ENCODE results near the gene SPATA18. TPM values are rescaled to one million over a fixed set of nuclear protein-coding genes. Genes with fewer than 3 reads are reported as not detected.
"Not testable (repeated sequence)": the region's sequence is repeated elsewhere in the genome, so short reads cannot be mapped to it uniquely, and the experiment has no call there.

Gene SPATA18
- total and polyA plus RNA-seq, 12 donors: 0.16 to 2.0 (median 1.3) TPM

GRCh38 chr4:52076731-52077130 lies 25.6 kb downstream of the SPATA18 start:
- whole genome bisulfite sequencing, 2 donors: 7 to 13% methylated on average over 26 of the region's 26 CpGs
- Histone ChIP-seq H3K27ac (no peak overlapping the region), H3K27me3 (peaks cover 0 to 22% (median 5%) of the 10 kb centered on the region in 7 donors), H3K4me1 (peaks cover 0 to 6% (median 0%) of the 10 kb centered on the region in 9 donors), H3K9me3 (no peaks in the 10 kb centered on the region), H3K4me3 (peak overlapping the region in 6 of 10 donors; percentile 12 to 37 (median 29)), H3K36me3 (peaks cover 0 to 5% (median 0%) of the 10 kb centered on the region in 9 donors)
- DNase-seq: peak; percentile 4 to 18
- peak in 4 of 8 donors; percentile 20 to 76 (median 46) for ATAC-seq
- no peak for TF ChIP-seq CTCF (IDR thresholded peaks at IDR 0.05)
- intact Hi-C loops (cut with DNase I): no loop called here

GRCh38 chr4:52079659-52080058 lies 28.6 kb downstream of the SPATA18 start:
- Histone ChIP-seq H3K4me3 (no peak overlapping the region), H3K4me1 (peaks cover 0 to 6% (median 0%) of the 10 kb centered on the region in 9 donors), H3K36me3 (peaks cover 0 to 12% (median 0%) of the 10 kb centered on the region in 9 donors), H3K27me3 (peaks cover 0 to 21% (median 5%) of the 10 kb centered on the region in 7 donors), H3K27ac (no peak overlapping the region), H3K9me3 (no peaks in the 10 kb centered on the region)
- intact Hi-C loops (cut with DNase I): no loop called here
- ATAC-seq: no peak
- TF ChIP-seq CTCF (IDR thresholded peaks at IDR 0.05): no peak
- 52 to 59% methylated on average over 2 of the region's 2 CpGs for WGBS, 2 donors
- DNase-seq: no peak

GRCh38 chr4:52081216-52081615 lies 30.1 kb downstream of the SPATA18 start:
- Histone ChIP-seq H3K4me3 (no peak overlapping the region), H3K27me3 (peaks cover 0 to 9% (median 5%) of the 10 kb centered on the region in 7 donors), H3K4me1 (peaks cover 0 to 6% (median 0%) of the 10 kb centered on the region in 9 donors), H3K27ac (no peak overlapping the region), H3K9me3 (peaks cover 0 to under 1% (median 0%) of the 10 kb centered on the region in 11 donors), H3K36me3 (peaks cover 0 to 12% (median 0%) of the 10 kb centered on the region in 9 donors)
- DNase-seq: no peak
- ATAC-seq: no peak
- TF ChIP-seq CTCF (IDR thresholded peaks at IDR 0.05): no peak
- intact Hi-C loops (cut with DNase I): no loop called here

GRCh38 chr4:52086425-52086824 lies 35.3 kb downstream of the SPATA18 start:
- 92 to 100% methylated on average over 1 of the region's 1 CpG for WGBS, 2 donors
- H3K27me3 ChIP-seq; H3K36me3 ChIP-seq; H3K4me3 ChIP-seq; DNase-seq; H3K4me1 ChIP-seq; H3K27ac ChIP-seq; intact Hi-C loops (cut with DNase I); ATAC-seq: not testable (repeated sequence)
- peaks cover 0 to 16% (median 0%) of the 10 kb centered on the region in 11 donors for H3K9me3 ChIP-seq

- Histone ChIP-seq H3K4me1 (no peaks in the 10 kb centered on the region), H3K27me3 (peaks cover 0 to 5% (median 0%) of the 10 kb centered on the region in 7 donors), H3K9me3 (peaks cover 0 to 10% (median 0%) of the 10 kb centered on the region in 11 donors), H3K4me3 (no peak overlapping the region), H3K36me3 (no peaks in the 10 kb centered on the region), H3K27ac (no peak overlapping the region)
- no peak for ATAC-seq
- TF ChIP-seq CTCF (IDR thresholded peaks at IDR 0.05): no peak
- DNase-seq: no peak
- intact Hi-C loops (cut with DNase I): no loop called here
- WGBS, 2 donors: 68 to 74% methylated on average over 5 of the region's 5 CpGs
These were observed 40.7 kb downstream of the SPATA18 start for GRCh38 chr4:52091801-52092200.

Measured in heart right ventricle (tissue), 16 donors.